Activated naive CD4-positive, alpha-beta T cell treated with anti-CD3 and anti-CD28 coated beads, Interleukin-2, amount 50 U/mL, for 72 hours (primary cell): ENCODE results near the gene CSRP3. TPM values are rescaled to one million over a fixed set of nuclear protein-coding genes. Genes with fewer than 3 reads are reported as not detected.
"Not testable (repeated sequence)": the region's sequence is repeated elsewhere in the genome, so short reads cannot be mapped to it uniquely, and the experiment has no call there.

ENCODE experiments used
- ATAC-seq, 2 donors: fragments of 150-1000 bp; cut with Tn5 transposase; 2 replicates each; pipeline ENCODE4 v1.10.0; 2021; ENCODE audit warnings: mild to moderate bottlenecking in 2 of 2, moderate library complexity in 2 of 2
- DNase-seq, 2 donors: peaks; one replicate each; pipeline ENCODE4 v3.0.0; 2021 to 2022; ENCODE audit warnings: low spot score in 2 of 2
- H3K27ac Mint-ChIP-seq, 2 donors: one replicate each; pipeline ENCODE4 v1.8.0; 2022; ENCODE audit warnings: mild to moderate bottlenecking in 2 of 2, mixed read lengths in 2 of 2
- H3K36me3 Mint-ChIP-seq, 2 donors: one replicate each; pipeline ENCODE4 v1.8.0; 2022; ENCODE audit warnings: mixed read lengths in 2 of 2
- H3K9me3 Mint-ChIP-seq, 2 donors: one replicate each; pipeline ENCODE4 v1.8.0; 2022; ENCODE audit warnings: mixed read lengths in 2 of 2
- total RNA-seq, 2 donors: library from RNA; stranded (reverse); gene quantifications; one replicate each; pipeline ENCODE4 v1.2.3, GENCODE V29; 2022

CSRP3 gene
- total RNA-seq, 2 donors from 2014 or later: not detected

GRCh38 chr11:19173004-19173689 is 28.6 kb downstream of the CSRP3 start:
- peaks cover 33 to 34% of the 10 kb centered on the region in 2 donors for H3K36me3 Mint-ChIP-seq
- DNase-seq (no peak), ATAC-seq (no peak)
- no peaks in the 10 kb centered on the region for H3K9me3 Mint-ChIP-seq
- peak overlapping the region in 1 of 2 donors; percentile 6 for H3K27ac Mint-ChIP-seq

- H3K36me3 Mint-ChIP-seq: peaks cover 30 to 38% of the 10 kb centered on the region in 2 donors
- no peaks in the 10 kb centered on the region for H3K9me3 Mint-ChIP-seq
- no peak overlapping the region for H3K27ac Mint-ChIP-seq
- DNase-seq (no peak), ATAC-seq (no peak)
These were observed 33.7 kb downstream of the CSRP3 start for GRCh38 chr11:19168090-19168489.

DNA sequence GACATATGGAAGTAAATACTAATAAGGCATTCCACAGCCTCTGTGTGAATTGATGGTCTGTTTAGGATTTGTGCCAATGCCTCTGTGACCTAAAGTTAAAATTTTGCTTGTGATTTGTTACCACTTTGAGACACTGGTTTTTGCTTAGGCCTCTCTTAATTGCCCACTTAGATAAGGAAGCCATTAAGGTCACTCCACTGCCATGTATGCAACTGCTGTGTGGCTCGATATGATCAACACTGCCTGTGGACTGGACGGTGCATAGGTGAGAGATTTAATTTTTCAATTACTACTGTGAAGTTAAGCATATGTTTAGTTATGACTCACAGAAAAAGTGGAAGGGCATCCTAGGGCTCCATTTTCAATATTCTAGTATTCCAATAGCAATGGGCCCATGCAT is 36.9 kb downstream of the CSRP3 start:
- ATAC-seq (no peak), DNase-seq (no peak)
- Mint-ChIP-seq H3K27ac (no peak overlapping the region), H3K36me3 (peaks cover 22 to 24% of the 10 kb centered on the region in 2 donors), H3K9me3 (no peaks in the 10 kb centered on the region)

DNA sequence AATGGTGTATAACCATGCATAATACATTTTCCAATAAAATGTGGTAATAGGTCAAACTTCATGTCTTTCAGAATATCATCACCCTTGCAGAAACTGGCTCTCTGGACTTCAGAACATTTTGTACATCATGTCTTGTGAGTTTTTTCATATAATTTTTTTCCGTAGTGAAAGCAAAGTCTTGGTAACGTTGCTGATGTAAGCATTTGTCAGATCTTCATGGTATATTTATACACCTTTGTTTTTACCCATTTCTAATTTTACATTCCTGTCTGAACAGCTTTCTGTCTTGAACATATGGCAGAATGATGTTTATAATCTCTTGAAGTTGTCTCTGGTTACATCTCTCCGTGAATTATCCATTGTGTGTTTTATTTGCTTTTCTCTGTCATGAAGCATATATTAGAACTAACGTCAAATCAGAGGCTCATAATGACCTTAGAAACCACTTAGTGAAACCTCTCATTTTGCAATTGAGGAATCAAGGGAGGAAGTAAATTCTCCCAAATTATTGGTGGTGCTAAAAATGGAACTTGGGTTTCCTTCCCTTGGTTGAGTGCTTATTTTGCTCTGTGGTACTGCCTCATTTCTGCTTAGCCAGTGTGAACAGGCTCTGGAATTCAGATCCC is 37.4 kb downstream of the CSRP3 start:
- DNase-seq (no peak), ATAC-seq (no peak)
- H3K27ac Mint-ChIP-seq: no peak overlapping the region
- peaks cover 22 to 24% of the 10 kb centered on the region in 2 donors for H3K36me3 Mint-ChIP-seq
- no peaks in the 10 kb centered on the region for H3K9me3 Mint-ChIP-seq

DNA sequence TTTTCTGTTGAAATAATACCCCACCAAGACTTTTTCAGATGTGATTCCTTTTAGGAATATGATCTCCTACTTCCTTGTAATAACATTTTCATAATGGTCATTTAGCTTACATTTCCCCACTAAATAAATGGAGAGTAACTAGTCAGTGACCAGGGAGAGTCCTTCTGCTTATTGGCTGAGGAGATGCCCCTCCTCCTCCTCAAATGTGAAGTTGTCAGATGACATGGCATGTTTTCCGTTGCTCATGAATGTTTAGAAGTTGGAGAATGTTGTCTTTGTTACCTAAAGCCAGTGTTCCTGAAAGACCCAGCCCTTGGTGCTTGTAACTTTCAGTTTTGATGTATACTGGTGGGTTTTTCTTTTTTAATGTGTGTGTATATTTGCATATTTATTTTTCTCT is 38.2 kb downstream of the CSRP3 start:
- Mint-ChIP-seq H3K9me3 (no peaks in the 10 kb centered on the region), H3K36me3 (peaks cover 22% of the 10 kb centered on the region in 2 donors), H3K27ac (peak overlapping the region in 1 of 2 donors; percentile 47)
- ATAC-seq: no peak
- no peak for DNase-seq

- Mint-ChIP-seq H3K27ac (peak overlapping the region in 1 of 2 donors; percentile 30), H3K36me3 (peaks cover 16 to 17% of the 10 kb centered on the region in 2 donors), H3K9me3 (no peaks in the 10 kb centered on the region)
- DNase-seq (no peak), ATAC-seq (no peak)
These were observed 38.8 kb downstream of the CSRP3 start for GRCh38 chr11:19162951-19163505.

DNA sequence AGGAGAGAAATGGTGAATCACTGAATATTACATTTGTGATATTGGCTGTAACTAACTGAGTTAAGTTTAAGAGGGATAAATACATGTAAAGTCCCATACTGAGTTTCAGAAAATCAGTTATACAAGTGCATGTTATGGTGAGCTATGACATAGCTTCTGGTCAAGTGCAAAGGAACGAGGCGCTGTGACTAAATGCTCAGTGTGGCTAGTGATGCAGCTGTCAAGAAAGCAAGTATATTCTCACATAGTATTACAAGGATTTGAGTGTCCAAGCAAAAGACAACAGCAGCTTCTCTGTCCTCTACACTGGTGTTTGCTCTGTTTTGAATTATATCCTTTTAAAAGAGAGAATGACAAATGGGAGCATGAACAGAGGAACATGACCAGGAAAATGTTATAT is 40.1 kb downstream of the CSRP3 start:
- DNase-seq: no peak
- Mint-ChIP-seq H3K36me3 (peaks cover 10 to 16% of the 10 kb centered on the region in 2 donors), H3K27ac (no peak overlapping the region), H3K9me3 (no peaks in the 10 kb centered on the region)
- no peak for ATAC-seq

- no peak for ATAC-seq
- Mint-ChIP-seq H3K36me3 (peaks cover 9 to 15% of the 10 kb centered on the region in 2 donors), H3K9me3 (no peaks in the 10 kb centered on the region), H3K27ac (no peak overlapping the region)
- DNase-seq: no peak
These were observed 40.9 kb downstream of the CSRP3 start for GRCh38 chr11:19160847-19161246.

DNA sequence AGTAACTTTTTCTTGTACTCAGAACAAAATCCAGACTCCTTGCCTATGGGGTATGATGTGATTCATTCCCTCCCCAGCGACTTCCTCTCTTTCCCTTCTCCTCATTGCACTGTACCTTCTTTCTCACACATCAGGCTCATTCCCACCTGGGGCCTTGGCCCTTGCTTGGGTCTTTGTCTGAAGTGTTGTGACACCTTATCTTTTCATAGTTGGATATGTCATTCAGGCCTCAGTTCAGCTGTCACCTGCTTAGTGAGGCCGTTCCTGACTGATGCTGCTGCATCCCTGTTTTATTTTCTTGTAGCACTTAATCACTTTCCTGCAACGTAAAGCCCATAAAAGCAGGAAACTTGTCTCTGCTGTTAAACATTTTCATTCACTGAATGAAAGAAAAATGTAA is 44.9 kb downstream of the CSRP3 start:
- peaks cover 18 to 19% of the 10 kb centered on the region in 2 donors for H3K36me3 Mint-ChIP-seq
- H3K9me3 Mint-ChIP-seq: no peaks in the 10 kb centered on the region
- ATAC-seq (no peak), DNase-seq (no peak)
- H3K27ac Mint-ChIP-seq: peak overlapping the region in 1 of 2 donors; percentile 3

- ATAC-seq (no peak), DNase-seq (no peak)
- Mint-ChIP-seq H3K9me3 (no peaks in the 10 kb centered on the region), H3K27ac (no peak overlapping the region), H3K36me3 (peaks cover 0 to 5% of the 10 kb centered on the region in 2 donors)
These were observed 56.5 kb downstream of the CSRP3 start for GRCh38 chr11:19145319-19145718.

- H3K27ac Mint-ChIP-seq, ATAC-seq, DNase-seq: not testable (repeated sequence)
- Mint-ChIP-seq H3K9me3 (peaks cover 8 to 12% of the 10 kb centered on the region in 2 donors), H3K36me3 (peaks cover 20 to 23% of the 10 kb centered on the region in 2 donors)
These were observed 64.9 kb downstream of the CSRP3 start for GRCh38 chr11:19136884-19137283.

DNA sequence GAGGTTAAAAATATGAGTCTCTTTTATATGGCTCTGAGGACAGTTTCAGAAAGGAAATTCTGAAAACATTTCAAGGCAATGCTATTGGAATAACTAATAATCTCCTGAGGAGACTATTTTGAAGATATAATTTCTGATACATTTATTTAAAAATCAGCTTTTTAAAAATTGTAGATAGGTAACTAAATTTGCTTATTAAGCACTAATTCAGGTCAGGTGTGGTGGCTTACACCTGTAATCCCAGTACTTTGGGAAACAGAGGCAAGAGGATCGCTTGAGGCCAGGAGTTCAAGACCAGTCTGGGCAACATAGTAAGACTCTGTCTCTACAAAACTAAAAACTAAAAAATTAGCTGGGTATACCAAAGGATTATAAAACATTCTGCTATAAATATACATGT is 67.8 kb downstream of the CSRP3 start:
- no peak for DNase-seq
- Mint-ChIP-seq H3K9me3 (peaks cover 18% of the 10 kb centered on the region in 2 donors), H3K27ac (no peak overlapping the region), H3K36me3 (peaks cover 37 to 39% of the 10 kb centered on the region in 2 donors)
- no peak for ATAC-seq

Other genes with a start within 250 kb of the CSRP3 start
- under 1 TPM in 1 of 2 donors, not detected in 1; 0.86 TPM for gene MRGPRX2, start 141.3 kb downstream of the CSRP3 start, total RNA-seq
- 10 to 100 TPM; 24.0 to 28.3 TPM for gene ZDHHC13, start 84.8 kb downstream of the CSRP3 start, total RNA-seq
- 10 to 100 TPM; 24.8 to 35.8 TPM for gene E2F8, start 39.0 kb upstream of the CSRP3 start, total RNA-seq